Brain microvascular endothelial cell (primary cell): ENCODE results near the gene RPEL1.
A peak's percentile ranks its signal among the peaks of the same experiment; 100 is the strongest.
"Not testable (repeated sequence)": the region's sequence is repeated elsewhere in the genome, so short reads cannot be mapped to it uniquely, and the experiment has no call there.

Experiments
- DNase-seq: peaks from one replicate; pipeline ENCODE4 v3.0.0-alpha.2; 2020
- H3K27ac ChIP-seq: fragments of 250-450 bp; sonication (Bioruptor Pico); 2 replicates; pipeline ENCODE4 v1.5.1; 2020; ENCODE audit warnings: mild to moderate bottlenecking, moderate library complexity
- H3K27me3 ChIP-seq: fragments of 250-450 bp; sonication (Bioruptor Pico); replicated peaks from 2 replicates; pipeline ENCODE4 v1.5.1; 2020; ENCODE audit warnings: mild to moderate bottlenecking
- H3K36me3 ChIP-seq: fragments of 250-450 bp; sonication (Bioruptor Pico); replicated peaks from 2 replicates; pipeline ENCODE4 v1.5.1; 2020; ENCODE audit warnings: mild to moderate bottlenecking
- H3K4me3 ChIP-seq: 2 replicates; pipeline ENCODE4 v1.5.1; 2011; ENCODE audit warnings: low read depth, mild to moderate bottlenecking, control low read depth, low read length, moderate library complexity
- CTCF ChIP-seq: IDR thresholded peaks from 2 replicates; pipeline ENCODE4 v1.5.1; 2011; ENCODE audit warnings: low read depth, mild to moderate bottlenecking, moderate library complexity, low read length, control low read depth, inconsistent platforms; ENCODE audit errors: missing control alignments
- in situ Hi-C: cut with HindIII; loops from 2 replicates; pipeline ENCODE4 v1.10.0; 2017; ENCODE audit warnings: low sequenced_read_pairs, low pct_ligation_motif_present

The RPEL1 gene

DNA sequence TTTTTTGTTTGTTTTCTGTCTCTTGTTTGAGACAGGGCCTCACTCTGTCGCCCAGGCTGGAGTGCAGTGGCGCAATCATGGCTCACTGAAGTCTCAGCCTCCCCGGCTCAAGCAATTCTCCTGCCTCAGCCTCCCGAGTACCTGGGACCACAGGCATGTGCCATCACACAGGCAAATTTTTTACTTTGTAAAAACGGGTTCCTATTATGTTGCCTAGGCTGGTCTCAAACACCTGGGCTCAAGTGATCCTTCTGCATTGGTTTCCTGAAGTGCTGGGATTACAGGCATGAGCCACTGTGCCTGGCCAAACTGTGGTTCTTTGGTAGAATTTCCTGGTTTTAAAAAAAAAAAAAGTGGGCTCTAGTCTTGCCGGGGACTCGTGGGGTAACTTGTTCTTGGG lies at the start of gene RPEL1:
Gene RPEL1, plus strand, starts transcription at position 301 of the 400 bp plus-strand sequence. CDS start 110 bp downstream, outside the sequence.
- H3K27me3 ChIP-seq, DNase-seq, H3K36me3 ChIP-seq, H3K4me3 ChIP-seq, H3K27ac ChIP-seq, in situ Hi-C loops: not testable (repeated sequence)

- Histone ChIP-seq H3K4me3 (no peak overlapping the region), H3K36me3 (no peaks in the 10 kb centered on the region), H3K27me3 (no peaks in the 10 kb centered on the region), H3K27ac (no peak overlapping the region)
- in situ Hi-C loops: no loop called here
- no peak for DNase-seq
- no peak for TF ChIP-seq CTCF
Measured at GRCh38 chr10:103196516-103196915, 49.2 kb upstream of the RPEL1 start.

GRCh38 chr10:103197174-103197573 lies 48.5 kb upstream of the RPEL1 start:
- Histone ChIP-seq H3K27me3 (no peaks in the 10 kb centered on the region), H3K4me3 (no peak overlapping the region), H3K27ac (no peak overlapping the region), H3K36me3 (no peaks in the 10 kb centered on the region)
- in situ Hi-C loops: no loop called here
- peak; percentile 70 for DNase-seq
- no peak for TF ChIP-seq CTCF

DNA sequence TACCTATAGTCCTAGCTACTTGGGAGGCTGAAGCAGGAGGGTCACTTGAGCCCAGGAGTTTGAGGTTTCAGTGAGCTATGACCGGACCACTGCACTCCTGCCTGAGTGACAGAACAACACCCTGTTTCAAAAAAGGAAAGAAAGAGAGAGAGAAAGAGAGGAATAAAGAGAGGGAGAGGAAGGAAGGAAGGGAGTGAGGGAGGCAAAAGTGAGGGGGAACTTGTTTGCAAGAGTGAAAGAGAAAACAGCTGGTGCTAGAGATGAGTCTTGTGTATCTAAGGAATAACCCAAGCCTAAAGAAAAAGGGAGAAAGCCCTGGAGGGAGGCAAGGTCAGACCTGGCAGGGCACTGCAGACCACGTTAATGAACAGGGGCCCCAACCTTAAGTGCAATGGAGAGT lies 47.8 kb upstream of the RPEL1 start:
- in situ Hi-C loops: no loop called here
- no peak overlapping the region for H3K27ac ChIP-seq
- no peaks in the 10 kb centered on the region for H3K36me3 ChIP-seq
- no peak overlapping the region for H3K4me3 ChIP-seq
- TF ChIP-seq CTCF: no peak
- DNase-seq: no peak
- no peaks in the 10 kb centered on the region for H3K27me3 ChIP-seq

- Histone ChIP-seq H3K36me3 (no peaks in the 10 kb centered on the region), H3K27ac (no peak overlapping the region), H3K27me3 (no peaks in the 10 kb centered on the region), H3K4me3 (no peak overlapping the region)
- TF ChIP-seq CTCF: no peak
- in situ Hi-C loops: no loop called here
- no peak for DNase-seq
Measured at GRCh38 chr10:103198648-103199047, 47.0 kb upstream of the RPEL1 start.

DNA sequence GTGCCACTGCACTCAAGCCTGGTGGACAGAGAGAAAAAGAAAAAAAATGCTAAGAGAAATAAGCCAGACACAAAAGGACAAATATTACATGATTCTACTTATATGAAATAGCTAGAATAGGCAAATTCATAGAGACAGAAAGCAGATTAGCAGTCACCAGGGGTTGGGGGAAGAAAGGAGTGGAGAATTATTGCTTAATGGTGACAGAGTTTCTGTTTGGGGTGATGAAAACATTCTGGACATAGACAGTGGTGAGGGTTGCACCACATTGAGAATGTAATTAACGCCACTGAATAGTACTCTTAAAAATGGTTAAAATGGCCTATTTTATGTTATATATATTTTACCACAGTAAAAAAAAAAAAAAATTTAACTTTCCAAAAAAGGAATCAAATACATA lies 46.2 kb upstream of the RPEL1 start:
- no peak for TF ChIP-seq CTCF
- Histone ChIP-seq H3K27me3 (no peaks in the 10 kb centered on the region), H3K4me3 (no peak overlapping the region), H3K36me3 (no peaks in the 10 kb centered on the region), H3K27ac (no peak overlapping the region)
- no peak for DNase-seq
- in situ Hi-C loops: no loop called here

DNA sequence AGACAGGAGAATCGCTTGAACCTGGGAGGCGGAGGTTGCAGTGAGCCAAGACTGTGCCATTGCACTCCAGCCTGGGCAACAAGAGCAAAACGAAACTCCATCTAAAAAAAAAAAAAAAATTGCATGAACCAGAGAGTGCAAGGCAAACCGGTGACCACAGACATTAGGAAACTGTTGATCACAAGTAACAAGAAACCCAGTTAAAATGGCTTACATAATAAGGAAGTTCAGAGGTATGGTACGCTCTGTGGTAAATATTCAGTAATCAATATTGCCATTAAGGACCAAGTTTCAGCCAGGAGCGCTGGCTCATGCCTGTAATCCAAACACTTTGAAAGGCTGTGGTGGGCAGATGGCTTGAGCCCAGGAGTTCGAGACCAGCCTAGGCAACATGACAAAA lies 43.4 kb upstream of the RPEL1 start:
- H3K27me3 ChIP-seq: no peaks in the 10 kb centered on the region
- in situ Hi-C loops: no loop called here
- H3K27ac ChIP-seq: no peak overlapping the region
- no peak for DNase-seq
- H3K36me3 ChIP-seq: no peaks in the 10 kb centered on the region
- no peak overlapping the region for H3K4me3 ChIP-seq
- no peak for TF ChIP-seq CTCF
